Esophagus mucosa (tissue), 1 donor: ENCODE data around the gene DTHD1. TPM values are rescaled to one million over a fixed set of nuclear protein-coding genes. Genes with fewer than 3 reads are reported as not detected.
A peak's percentile ranks its signal among the peaks of the same experiment; 100 is the strongest.

ENCODE experiments used
- ATAC-seq: fragments of 200-7000 bp; cut with Tn5 transposase; one replicate; pipeline ENCODE4 v1.9.1; 2020
- total RNA-seq: library from RNA; stranded (reverse); gene quantifications from one replicate; pipeline ENCODE4 v1.2.4, GENCODE V29; 2023
- donor health status: DM: yes; HTN: yes; CAD: no.

The DTHD1 gene
- total RNA-seq, 1 donor from 2014 or later = 0.08 TPM

DNA sequence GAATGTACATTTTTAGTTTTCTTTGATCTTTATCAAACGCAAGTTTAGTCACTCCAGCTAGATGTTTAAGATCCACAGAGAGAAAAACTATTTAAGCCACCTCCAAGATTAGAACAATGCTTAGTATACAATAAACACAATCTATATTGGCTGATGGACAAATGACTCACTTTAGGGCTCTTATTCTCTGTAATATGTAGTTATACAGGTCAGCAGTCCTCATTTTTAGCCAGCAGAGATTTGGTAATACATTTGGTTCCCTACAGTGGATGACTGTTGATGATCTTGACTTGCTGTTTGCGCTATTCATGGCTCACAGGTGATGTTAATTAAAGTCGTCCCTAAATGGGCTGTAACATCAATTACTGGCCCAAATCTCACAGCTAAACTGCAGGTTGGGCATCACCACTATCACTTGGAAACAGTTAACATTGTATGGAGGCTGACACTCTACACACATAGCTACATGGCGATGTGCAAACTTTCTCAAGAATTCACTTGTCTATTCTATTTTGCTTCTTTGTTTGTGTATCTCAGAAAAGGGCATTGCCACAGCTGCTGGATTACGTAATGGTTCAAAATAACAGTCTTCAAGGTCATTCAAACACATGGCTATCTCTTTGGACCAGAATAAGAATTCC lies 11.8 kb upstream of the DTHD1 start:
- ATAC-seq = peak; percentile 69

DNA sequence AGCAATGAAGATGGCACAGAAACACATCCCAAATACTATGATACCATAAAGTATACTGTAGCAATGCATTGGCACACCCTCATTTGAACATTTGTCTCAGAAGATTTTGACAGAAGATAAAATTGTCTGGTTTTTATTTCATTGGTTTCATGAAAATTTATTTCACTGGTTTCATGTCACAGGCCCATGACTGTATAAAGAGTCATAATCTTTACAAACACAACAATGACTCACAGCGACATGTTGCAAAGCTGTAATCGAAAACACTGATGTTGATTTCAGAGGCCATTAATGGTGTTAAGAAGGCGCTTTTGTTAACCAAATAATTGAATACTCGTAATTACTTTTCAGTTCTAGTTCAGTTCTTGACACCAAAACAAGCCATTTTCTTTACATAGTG lies 8.1 kb upstream of the DTHD1 start:
- peak; percentile 43 for ATAC-seq

DNA sequence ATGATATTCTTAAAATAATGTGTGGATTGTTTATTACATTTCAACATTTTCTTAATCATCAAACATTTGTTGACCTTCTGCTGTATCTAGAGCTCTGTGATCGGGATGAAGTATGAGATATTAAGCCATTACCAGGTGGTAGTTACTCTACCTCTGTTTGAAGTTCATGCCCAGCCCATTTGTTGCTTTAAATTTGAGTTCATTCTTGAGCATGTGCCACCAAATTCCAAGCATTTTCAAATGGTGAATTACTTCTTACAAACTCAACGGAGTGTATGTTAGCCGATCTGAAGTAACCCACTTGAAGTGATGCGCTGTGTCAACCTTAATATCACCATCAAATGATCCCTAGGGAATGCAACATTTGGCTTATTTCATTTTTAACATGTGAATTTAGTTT lies 7.3 kb upstream of the DTHD1 start:
- no peak for ATAC-seq

DNA sequence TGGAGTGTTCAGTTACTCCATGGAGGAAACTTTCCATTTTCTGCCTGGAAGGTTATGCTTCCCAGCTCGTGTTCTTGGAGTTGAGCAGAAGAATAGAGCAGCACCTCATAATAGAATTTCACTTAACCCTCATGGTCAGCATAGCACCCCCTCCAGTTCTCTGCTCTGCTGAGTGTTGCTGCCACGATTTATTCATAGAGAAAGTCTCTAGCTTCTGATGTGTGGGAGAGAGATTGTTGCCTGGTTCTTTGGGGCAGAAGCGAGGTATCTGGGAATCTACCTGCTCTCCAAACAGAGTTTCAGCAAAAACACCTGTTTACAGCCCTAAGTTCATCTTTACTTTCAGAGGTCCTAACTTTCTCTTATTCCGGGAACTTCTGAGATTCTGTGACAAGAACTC lies 3.9 kb upstream of the DTHD1 start:
- ATAC-seq = no peak

DNA sequence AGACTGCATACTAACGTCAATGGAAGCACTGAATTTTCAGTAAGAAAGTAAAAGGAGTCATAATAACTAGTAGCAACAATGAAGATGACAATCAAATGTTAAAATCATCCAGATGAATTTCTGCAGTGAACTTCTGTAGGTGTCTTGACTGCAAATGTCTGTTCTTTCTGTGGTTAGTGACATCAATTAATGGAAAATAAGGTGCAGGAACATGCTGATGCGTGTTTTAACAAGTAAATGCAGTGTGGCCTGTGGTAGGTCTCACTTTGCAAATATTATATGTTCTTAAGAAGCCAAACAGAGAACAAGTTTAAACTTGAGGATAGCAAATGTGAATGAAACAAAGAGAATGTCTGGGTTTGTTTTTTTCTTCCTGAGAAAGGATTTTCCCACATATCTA lies 2.6 kb upstream of the DTHD1 start:
- peak; percentile 82 for ATAC-seq

DNA sequence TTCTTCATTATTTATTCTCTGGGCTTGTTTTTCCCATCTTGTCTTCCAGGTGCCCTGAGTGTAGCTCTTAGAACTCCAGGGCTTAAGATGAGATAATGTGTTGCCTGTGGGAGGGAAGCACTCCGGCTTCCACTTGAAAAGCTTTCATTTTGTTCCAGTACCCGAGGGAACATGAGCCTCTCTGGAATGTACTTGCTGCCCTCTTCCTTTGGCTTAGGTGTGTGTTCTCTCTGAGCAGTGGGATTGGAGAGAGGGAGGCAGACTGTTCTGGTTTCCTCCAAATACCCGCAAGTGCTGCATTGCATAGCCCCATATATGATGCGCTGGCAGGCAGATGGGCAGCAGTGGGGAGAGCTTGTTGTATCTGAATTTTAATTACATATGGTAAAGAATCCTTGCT lies 861 bp upstream of the DTHD1 start:
- no peak for ATAC-seq

DNA sequence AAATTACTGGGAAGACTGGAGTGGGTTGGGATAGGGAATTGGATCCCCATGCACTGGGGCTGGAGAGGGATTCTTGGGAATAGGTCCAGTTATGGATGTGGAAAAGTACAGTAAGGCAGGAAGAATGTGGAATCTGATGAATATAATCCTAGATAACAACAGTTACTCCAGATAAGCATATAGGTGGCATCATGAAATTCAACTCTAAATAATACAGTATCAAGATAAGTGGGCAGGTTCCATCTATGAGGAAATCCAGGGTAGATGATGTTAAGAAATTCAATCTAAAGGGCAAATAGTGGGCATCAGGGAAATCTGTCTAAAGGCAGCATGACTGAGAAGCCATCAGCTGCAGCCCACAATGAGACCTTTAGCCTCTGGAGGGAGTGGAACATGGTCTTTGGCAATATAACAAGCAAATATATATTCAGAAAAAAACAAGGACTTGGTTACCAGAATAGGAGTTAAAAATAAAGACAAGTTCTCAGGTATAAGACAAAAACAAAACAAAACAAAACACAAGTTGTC lies 1.2 kb downstream of the DTHD1 start:
- ATAC-seq = no peak

DNA sequence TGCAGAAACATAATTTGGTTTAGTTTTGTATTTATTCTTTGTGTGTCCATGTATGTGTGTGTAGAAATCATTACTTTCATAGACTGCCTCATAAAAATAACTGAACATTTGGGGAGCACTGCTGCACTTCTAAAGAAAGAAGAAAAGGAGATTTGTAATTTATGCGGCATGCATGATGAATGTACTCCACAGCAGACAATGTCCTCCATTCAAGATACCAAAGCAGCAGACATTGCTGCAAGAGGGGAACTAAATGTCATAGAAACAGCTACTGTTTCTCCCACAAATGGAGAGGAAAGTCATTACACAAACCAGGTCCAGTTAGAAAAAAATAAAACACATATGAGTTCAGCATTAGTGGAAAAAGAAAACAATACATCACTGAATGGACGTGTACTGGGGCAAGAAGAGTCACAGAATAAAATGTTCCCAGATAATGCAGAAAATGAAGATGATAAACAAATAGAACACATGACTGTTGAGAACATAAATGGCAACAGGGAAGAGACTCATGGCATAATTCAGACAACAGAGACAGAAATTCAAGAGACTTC lies 2.6 kb downstream of the DTHD1 start:
- ATAC-seq = no peak

DNA sequence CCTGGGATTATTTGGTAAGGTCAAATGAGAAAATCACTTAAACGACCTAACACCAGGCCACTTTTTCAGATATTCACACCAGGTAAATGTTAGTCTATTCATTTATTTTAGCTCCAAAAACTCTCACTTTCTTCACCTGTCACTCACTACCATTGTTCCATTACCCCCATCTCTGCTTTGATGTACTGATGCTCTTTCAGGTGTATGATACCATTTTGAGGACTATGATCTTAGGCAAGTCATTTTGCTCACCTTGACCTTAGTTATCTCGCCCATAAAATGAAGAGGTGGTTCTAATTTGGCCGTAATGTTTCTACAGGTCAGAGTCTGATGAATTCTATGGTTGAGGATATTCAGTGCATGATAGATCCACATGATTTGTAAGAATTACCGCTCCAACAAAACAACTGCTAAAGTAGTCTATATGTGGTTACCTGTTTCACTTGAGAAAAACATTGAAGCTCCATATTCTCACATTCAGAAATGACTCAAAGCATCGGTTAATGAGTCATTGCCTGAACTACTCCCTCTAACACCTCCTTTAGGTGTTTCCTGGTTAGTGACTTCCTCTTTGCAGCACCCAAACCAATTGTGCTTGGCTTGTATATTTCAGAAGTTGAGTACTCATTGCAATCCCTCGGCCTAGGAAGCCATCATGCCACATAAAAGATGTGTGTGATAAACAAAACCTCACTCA lies 4.5 kb downstream of the DTHD1 start:
- ATAC-seq = peak; percentile 95

DNA sequence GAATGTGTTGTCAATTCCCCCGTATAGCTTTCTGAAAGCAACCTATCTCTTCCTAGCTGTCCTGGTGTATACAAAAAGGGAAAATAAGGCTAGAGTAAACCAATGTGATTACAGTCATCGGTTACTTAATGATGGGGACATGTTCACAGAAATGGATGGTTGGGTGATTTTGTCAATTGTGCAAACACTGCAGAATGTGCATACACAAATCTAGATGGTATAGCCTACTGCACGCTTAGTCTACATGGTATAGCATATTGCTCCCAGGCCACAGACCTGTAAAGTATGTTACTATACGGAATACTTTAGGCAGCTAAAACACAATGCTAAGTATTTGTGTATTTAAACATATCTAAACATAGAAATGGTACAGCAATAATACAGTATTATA lies 5.1 kb downstream of the DTHD1 start:
- ATAC-seq = peak; percentile 14

DNA sequence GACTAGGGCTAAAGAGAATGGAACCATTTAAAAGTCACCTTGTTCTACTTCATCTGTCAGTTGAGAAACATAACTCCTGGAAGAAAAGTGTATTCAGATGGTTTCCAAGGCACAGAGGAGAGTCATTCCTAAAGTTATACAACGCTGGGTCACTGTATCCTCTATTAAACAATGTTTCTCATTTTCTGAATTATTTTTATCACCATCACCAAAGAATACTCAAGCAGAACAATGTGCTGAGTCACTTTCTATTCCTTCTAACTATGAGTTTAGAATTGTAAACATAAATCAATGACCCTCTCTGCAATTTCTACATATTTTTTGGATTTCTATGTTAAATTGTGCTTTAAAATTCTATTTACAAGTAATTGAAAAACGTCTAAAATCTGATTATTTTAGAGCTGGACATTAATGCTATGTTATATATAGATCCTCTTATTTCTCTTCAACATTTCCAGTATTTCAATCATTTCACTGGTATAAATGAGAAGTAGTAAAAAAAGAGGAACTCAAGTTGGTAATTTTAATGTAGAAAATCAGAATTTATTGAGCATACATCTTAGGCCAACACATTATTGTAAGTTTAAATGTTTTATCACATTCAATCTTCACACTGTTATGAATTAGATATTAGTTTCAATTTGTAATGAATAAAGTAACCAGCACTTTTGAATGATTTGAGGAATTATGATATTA lies 7.5 kb downstream of the DTHD1 start:
- ATAC-seq = no peak

DNA sequence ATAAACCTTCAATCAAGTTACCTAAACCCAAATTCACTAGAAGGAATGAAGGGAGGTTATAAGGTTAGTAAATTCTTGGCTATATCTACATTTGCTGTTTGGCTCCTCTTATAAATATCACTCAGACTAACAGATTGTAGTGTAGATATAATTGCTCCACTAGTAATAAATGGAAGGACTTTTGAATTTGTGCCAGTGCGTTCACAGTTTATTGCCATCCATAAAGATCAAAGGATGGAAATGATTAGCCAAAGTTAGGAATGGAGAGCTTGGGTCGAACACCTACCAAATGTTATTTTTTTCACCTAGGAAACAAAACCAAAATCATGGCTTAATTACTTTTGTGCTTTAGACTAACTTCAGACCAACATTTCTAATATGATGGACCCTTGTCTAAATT lies 9.2 kb downstream of the DTHD1 start:
- ATAC-seq = no peak

DNA sequence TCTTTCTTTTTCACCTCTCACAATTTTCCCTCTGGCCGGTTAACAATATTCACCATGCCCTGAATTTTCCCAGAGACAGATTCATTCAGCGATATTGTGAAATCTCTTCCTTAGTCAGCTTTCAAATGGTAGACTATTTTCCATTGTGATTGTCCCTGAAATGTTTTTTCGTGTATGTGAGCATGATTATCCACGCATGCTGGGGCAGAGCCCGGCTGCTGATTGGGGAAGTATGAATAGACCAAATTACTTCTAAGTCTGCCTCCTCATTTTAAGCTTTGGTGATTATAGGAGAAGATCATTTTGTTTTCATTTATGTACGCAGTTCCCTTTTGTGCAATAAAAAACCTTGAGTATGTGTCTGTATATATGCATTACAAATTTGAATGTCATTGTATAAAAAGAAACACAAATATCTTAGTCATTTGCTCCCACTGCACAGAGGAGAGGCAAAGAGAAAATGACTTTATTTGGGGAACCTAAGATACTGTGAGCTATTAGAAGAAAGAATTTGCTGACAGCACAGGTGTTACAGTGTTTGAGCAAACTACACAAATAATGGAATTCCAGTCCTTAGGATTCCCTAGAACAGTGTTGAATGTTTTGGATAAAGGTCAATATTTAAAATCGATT lies 11.3 kb downstream of the DTHD1 start:
- peak; percentile 92 for ATAC-seq

DNA sequence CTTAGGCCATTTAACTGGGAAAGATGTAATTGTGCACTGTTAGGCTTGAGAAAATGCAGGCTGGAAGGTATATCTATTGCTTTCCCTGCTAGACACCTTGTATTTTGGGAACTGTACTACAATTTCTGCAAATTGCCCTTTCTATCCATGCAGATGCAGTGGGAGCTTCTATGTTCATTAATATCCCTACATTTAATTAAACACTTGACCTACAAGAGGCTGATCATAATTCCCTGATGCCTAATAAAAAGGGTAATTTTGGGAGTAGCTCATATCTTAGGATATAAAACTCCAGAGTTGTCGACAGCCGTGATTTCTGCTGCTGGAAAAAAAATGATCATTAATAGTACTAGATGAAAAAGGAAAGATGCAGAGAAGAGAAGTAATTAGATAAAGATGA lies 19.7 kb downstream of the DTHD1 start:
- no peak for ATAC-seq

DNA sequence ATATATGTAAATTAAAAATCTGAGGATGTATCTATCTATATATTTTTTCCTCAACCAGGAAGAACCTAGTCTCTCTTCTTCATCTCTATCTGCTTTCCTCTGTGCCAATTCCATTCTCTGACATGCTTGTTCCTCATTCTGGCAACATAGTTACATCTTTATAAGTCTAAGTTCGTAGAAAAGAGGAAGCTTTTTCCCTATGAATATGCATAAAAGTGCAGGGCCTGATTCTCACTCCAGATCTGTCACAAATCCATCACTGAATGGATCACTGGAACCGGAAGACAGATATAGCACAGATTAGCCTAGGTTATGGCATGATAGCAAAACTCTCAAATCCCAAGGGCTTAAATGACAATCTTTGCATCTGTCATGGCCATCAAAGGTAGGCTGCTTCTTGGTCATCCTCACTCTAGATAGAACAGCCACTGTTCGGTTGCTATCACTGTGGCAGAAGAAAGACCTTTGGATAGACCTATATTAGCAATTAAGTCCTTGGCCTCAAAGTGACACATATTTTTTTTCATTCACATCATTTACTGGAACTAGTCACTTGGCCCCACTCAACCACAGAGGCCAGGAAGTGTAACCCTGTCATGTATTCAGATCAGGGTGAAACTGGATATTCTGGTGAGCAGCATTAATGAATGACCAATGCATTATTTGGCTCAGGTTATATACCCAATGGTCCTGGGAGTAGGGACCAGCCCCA lies 22.2 kb downstream of the DTHD1 start:
- no peak for ATAC-seq

DNA sequence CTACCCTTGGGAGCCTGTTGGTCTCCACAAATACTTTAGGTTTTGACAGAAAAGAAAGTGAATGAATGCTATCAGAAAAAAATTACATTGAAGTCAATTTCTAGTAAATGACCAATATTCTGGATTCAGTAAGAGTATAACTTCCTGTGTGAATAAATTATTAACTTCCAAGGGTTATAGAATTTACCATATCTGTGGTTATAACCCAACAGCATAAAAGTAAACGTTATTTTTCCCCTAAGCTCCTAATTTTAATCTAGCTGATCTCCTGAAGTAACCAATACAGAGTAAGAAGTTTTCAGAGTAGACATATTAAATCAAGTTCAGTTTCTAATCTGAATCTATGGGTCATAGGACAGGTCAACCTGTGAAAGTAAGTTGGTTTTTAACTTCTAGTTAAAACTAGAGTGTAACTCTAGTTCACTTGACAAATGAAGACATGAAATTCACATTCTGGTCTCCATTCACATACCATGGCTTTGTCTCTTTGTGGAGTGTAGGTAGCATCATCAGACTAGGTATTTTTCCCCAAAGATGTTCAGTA lies 22.8 kb downstream of the DTHD1 start:
- ATAC-seq = no peak

DNA sequence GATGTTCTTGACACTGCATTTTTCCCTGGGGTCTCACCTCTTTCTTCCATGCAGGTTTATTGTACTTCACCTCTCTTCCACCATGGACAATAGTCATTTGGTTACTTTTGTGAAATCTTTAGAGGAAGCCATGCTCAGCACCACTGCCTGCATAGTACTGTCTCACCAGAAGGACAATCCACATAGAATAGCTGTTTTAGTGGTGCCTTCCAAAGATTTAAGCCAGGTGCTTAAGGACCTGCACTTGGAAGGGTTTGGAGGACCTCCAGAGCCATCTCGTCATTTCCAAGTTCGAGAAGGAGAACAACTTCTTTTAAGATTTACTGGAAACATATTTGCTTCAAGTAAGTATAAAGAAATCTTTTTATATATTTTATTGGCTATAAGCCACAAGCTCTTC lies 26.7 kb downstream of the DTHD1 start:
- no peak for ATAC-seq

DNA sequence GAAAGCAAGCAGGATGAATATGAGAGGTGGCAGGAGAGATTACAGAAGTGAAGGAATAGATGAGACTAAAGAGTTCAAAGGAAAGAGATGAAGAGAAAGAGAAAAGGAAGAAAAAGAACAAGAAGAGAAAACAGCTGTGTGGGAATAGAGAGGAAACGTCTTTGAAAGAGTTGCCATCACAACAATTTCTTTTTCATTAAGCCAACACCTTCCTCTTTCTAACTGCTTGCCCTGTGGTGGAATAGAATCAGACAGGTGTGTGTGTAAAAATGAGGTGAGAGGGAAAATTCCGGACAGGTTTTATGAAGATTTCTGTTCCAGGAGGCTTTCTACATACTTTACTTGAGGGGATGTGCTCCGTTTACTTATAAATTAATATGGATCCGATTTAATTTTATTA lies 28.8 kb downstream of the DTHD1 start:
- no peak for ATAC-seq

DNA sequence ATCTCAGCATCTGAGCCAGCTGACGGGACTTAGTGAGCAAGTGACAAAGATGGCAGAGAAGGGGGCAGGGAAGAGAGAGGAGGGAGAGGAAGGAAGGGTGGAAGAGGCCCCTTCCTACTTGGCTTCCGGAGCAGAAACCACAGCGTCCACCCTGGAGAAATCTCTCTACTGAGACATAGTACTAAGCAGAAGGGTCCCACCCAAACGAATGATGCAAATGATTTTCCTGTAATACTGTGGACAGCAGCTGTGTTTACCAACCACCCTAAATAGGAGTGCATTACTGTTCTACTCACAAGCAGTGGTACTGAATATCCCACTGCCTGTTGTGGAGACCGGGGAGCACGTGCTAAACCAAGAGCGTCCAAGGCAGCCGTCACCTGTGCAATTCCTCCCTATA lies 29.4 kb downstream of the DTHD1 start:
- peak; percentile 35 for ATAC-seq

DNA sequence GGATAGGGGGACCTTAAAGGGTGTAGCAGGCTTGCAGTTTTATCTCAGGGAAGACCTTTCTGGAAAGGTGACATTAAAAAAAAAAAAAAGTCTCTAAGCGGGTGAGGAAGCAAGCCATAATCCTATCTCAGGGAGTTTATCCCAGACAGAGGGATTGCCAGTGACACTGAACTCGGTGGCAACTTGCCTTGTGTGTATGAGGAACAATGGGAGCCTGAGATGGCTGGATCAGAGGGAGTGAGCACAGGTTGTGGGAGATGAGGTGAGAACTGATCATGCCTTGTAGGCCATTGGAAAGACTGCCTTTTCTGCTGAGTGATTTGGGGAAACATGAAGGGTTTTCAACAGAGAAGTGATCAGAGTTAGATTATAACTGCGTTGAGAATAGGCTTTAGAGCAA lies 31.1 kb downstream of the DTHD1 start:
- no peak for ATAC-seq

DNA sequence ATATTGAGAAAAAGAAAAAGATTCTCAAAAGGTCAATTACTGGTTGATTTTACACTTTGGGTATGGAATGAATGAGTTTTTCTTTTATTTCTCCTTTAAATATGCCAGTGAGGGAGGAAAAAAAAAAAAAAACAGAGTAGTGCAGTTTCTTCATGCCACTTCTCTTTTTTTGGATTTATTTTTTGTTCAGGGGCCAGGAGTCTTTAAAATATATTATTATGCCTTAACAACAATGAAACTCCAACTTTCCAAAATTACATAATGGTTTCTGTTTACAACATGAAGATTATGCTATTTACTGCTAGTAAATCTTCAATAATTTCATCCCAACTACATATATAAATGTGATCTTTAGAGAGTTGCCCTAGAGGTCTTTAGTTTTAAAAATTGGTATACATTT lies 31.9 kb downstream of the DTHD1 start:
- ATAC-seq = no peak

DNA sequence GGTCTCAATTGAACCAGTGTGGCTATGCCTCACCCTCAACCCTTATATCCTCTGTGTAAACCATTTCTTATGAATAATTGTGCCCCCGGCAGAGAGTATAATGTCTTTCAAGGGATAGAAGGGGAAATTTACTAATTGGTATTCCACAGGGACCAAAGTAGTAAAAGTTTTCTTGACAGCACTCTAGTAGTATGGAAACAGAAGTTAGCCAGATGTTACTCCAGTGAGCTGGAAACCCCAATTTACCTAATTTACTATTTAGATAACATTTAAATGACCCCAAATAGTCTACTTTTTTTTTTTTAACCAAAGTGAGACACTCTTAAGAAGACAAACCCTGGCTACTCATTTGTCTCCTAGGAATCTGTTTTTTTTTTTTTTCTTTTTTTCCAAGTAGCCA lies 32.3 kb downstream of the DTHD1 start:
- ATAC-seq = no peak
